Osteoblast (primary cell): ENCODE results near the gene LRRC4B. TPM values are rescaled to one million over a fixed set of nuclear protein-coding genes. Genes with fewer than 3 reads are reported as not detected.
A peak's percentile ranks its signal among the peaks of the same experiment; 100 is the strongest.

ENCODE experiments used
- DNase-seq: peaks from one replicate; pipeline ENCODE4 v3.0.0; 2011; ENCODE audit warnings: low spot score, mixed read lengths; ENCODE audit not compliant: insufficient read length; ENCODE audit errors: missing footprints
- H2AFZ ChIP-seq: 2 replicates; pipeline ENCODE4 v1.6.0; 2011; ENCODE audit warnings: mild to moderate bottlenecking, low read length
- H3K27ac ChIP-seq: 2 replicates; pipeline ENCODE4 v1.5.1; 2011; ENCODE audit warnings: mild to moderate bottlenecking, low read depth, low read length, moderate library complexity
- H3K27me3 ChIP-seq: 2 replicates; pipeline ENCODE4 v1.6.0; 2012; ENCODE audit warnings: mild to moderate bottlenecking, control low read depth, inconsistent platforms, low read length, moderate library complexity; ENCODE audit not compliant: insufficient read depth
- H3K36me3 ChIP-seq: 2 replicates; pipeline ENCODE4 v1.5.1; 2011; ENCODE audit warnings: mild to moderate bottlenecking, low read length, control low read depth, moderate library complexity; ENCODE audit not compliant: insufficient read depth
- H3K4me1 ChIP-seq: 2 replicates; pipeline ENCODE4 v1.5.1; 2011; ENCODE audit warnings: mild to moderate bottlenecking, low read length, control low read depth, moderate library complexity; ENCODE audit not compliant: insufficient read depth
- H3K4me2 ChIP-seq: 2 replicates; pipeline ENCODE4 v1.6.0; 2011; ENCODE audit warnings: mild to moderate bottlenecking, low read length; ENCODE audit not compliant: insufficient read depth
- H3K4me3 ChIP-seq: fragments of 200-600 bp; sonication (generic); 3 replicates; pipeline ENCODE4 v1.5.1; 2012; ENCODE audit warnings: mild to moderate bottlenecking, low read length, inconsistent platforms; ENCODE audit not compliant: insufficient read depth
- H3K79me2 ChIP-seq: 2 replicates; pipeline ENCODE4 v1.6.0; 2012; ENCODE audit warnings: mild to moderate bottlenecking, low read length, control low read depth, inconsistent platforms; ENCODE audit not compliant: insufficient read depth
- H3K9me3 ChIP-seq: 2 replicates; pipeline ENCODE4 v1.5.1; 2011; ENCODE audit warnings: low read depth, low read length, control low read depth
- H4K20me1 ChIP-seq: 2 replicates; pipeline ENCODE4 v1.6.0; 2012; ENCODE audit warnings: mild to moderate bottlenecking, low read length, control low read depth; ENCODE audit not compliant: insufficient read depth
- total RNA-seq: library from RNA; depleted of rRNA; stranded (reverse); fragments of >200 nt; gene quantifications from 2 replicates; pipeline ENCODE4 v1.2.3, GENCODE V29; 2012
- TF ChIP-seq, protein P1 (sequence below): IDR thresholded peaks from 2 replicates; pipeline ENCODE4 v1.5.1; 2011; ENCODE audit warnings: mild to moderate bottlenecking, low read depth, low read length, moderate library complexity; ENCODE audit errors: extremely low read depth

The LRRC4B gene
- total RNA-seq, 1 donor = not detected

GRCh38 chr19:50549059-50549926 lies 18.9 kb downstream of the LRRC4B start:
- Histone ChIP-seq H2AFZ (no peak overlapping the region), H3K36me3 (no peaks in the 10 kb centered on the region), H4K20me1 (no peaks in the 10 kb centered on the region), H3K27ac (no peak overlapping the region), H3K9me3 (no peaks in the 10 kb centered on the region), H3K4me1 (no peaks in the 10 kb centered on the region), H3K4me2 (no peak overlapping the region), H3K4me3 (no peak overlapping the region), H3K27me3 (peaks cover 4% of the 10 kb centered on the region), H3K79me2 (no peaks in the 10 kb centered on the region)
- TF ChIP-seq, protein P1, sequence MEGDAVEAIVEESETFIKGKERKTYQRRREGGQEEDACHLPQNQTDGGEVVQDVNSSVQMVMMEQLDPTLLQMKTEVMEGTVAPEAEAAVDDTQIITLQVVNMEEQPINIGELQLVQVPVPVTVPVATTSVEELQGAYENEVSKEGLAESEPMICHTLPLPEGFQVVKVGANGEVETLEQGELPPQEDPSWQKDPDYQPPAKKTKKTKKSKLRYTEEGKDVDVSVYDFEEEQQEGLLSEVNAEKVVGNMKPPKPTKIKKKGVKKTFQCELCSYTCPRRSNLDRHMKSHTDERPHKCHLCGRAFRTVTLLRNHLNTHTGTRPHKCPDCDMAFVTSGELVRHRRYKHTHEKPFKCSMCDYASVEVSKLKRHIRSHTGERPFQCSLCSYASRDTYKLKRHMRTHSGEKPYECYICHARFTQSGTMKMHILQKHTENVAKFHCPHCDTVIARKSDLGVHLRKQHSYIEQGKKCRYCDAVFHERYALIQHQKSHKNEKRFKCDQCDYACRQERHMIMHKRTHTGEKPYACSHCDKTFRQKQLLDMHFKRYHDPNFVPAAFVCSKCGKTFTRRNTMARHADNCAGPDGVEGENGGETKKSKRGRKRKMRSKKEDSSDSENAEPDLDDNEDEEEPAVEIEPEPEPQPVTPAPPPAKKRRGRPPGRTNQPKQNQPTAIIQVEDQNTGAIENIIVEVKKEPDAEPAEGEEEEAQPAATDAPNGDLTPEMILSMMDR = no peak
- DNase-seq = peak; percentile 78

DNA sequence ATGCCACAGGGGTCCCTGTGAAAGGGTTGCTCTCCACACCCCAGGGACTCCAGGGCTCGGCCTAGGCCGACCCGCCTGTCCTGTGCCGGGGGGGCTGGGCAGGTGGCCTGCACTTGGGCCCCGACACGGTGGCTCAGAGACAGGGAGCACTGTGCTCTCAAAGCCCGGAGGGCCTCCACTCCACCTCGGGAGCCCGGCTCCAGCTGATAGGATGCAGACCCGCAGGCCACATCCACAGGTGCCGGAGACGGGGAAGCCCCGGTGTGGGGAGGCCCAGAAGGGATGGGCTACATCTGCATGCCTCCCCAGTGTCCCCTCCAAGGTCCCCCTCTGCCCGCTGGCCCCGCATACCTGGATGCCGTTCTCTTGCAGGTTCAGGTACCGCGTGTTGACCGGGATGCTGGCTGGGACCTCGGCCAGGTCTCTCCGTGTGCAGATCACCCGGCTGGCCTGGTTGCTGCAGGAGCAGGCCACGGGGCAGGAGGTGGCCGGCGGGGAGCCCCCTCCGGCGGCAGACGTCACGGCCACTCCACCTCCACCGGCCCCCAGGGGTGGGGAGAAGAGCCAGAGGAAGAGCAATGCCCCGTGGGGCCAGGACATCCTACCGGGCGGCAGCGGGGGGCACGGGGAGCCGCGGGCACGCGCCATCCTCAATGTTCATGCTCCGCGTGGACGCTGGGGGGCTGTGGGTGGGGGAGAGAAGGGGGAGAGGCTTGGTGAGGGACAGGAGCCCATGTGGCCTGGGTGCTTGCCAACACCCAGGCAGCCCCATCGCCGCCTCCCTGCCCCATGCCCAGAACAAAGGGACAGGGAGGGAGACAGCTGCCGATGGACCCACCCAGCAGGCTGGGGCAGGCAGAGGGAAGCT lies 19.8 kb downstream of the LRRC4B start:
- Histone ChIP-seq H3K4me3 (no peak overlapping the region), H3K4me2 (no peak overlapping the region), H3K27me3 (peaks cover 4% of the 10 kb centered on the region), H3K4me1 (no peaks in the 10 kb centered on the region), H3K9me3 (no peaks in the 10 kb centered on the region), H2AFZ (no peak overlapping the region), H3K79me2 (no peaks in the 10 kb centered on the region), H3K27ac (no peak overlapping the region), H4K20me1 (no peaks in the 10 kb centered on the region), H3K36me3 (no peaks in the 10 kb centered on the region)
- peak; percentile 77 for DNase-seq
- TF ChIP-seq, protein P1 = no peak

DNA sequence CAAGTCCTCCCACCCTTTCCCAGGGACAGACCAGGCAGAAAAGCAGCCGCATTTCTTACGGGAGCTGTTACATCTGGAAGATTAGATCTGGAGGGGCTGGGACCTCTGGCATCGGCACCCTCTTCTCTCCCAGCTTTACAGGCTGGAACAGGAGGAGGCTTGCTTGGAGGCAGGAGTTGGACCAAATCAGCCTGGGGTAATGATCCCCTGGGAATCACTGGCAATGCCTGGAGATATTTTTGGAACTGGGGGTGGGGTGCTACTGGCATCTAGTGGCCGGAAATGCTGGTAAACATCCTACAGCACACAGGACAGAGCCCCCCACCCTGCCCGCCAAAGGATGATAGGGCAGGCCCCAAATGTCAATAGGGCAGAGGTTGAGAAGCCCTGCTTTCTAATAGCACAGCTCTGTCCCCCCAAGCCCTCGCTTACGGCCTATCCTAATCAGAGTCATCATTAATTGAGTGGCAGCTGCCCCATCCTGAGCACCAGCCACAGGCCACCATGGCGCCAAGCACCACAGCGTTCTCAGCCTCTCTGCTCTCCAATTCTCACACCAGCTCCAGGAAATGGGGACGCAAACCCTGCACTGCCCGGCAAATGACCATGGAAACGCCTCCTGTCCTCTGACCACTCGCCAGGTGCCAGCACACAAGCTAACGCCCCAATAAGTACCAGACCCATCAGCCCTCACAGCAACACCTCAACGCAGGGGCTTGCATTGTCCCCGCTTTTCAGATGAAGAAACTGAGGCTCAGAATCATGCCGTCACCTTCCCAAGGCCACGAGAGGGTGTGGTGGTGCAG lies 20.6 kb downstream of the LRRC4B start:
- no peaks in the 10 kb centered on the region for H3K4me1 ChIP-seq
- TF ChIP-seq, protein P1 = no peak
- H3K4me2 ChIP-seq = no peak overlapping the region
- peaks cover 4% of the 10 kb centered on the region for H3K27me3 ChIP-seq
- no peaks in the 10 kb centered on the region for H3K79me2 ChIP-seq
- DNase-seq = no peak
- no peaks in the 10 kb centered on the region for H3K9me3 ChIP-seq
- H3K27ac ChIP-seq = no peak overlapping the region
- H3K4me3 ChIP-seq = no peak overlapping the region
- H3K36me3 ChIP-seq = no peaks in the 10 kb centered on the region
- no peak overlapping the region for H2AFZ ChIP-seq
- no peaks in the 10 kb centered on the region for H4K20me1 ChIP-seq
